ENCODE data around the gene SPHK1. TPM values are rescaled to one million over a fixed set of nuclear protein-coding genes. Genes with fewer than 3 reads are reported as not detected.

SPHK1 gene
- total RNA-seq, 2 experiments from 2014 or later = 0.28 to 0.78 TPM

Small RNA genes within 50 kb of the gene (small RNA-seq; reads per million reads assigned to genes)
- gene RNU6-24P = not detected

Other genes with a start within 250 kb of the SPHK1 start
- not detected in 2 replicates for gene FOXJ1, start 243.4 kb upstream of the SPHK1 start, total RNA-seq (2014; rRNA removed; shearing (Covaris generic))
- not detected in 2 replicates for gene FOXJ1, start 243.4 kb upstream of the SPHK1 start, total RNA-seq (2022)
- 0.21 and 0.28 TPM in 2 replicates for gene RNF157, start 144.1 kb upstream of the SPHK1 start, total RNA-seq (2014; rRNA removed; shearing (Covaris generic))
- gene RNF157, start 144.1 kb upstream of the SPHK1 start, total RNA-seq (2022) = 0.70 and 1.3 TPM in 2 replicates
- 70.9 and 86.4 TPM in 2 replicates for gene UBALD2, start 119.3 kb upstream of the SPHK1 start, total RNA-seq (2014; rRNA removed; shearing (Covaris generic))
- gene UBALD2, start 119.3 kb upstream of the SPHK1 start, total RNA-seq (2022) = 238 and 305 TPM in 2 replicates
- 6.7 and 9.4 TPM in 2 replicates for gene QRICH2, start 76.3 kb upstream of the SPHK1 start, total RNA-seq (2014; rRNA removed; shearing (Covaris generic))
- gene QRICH2, start 76.3 kb upstream of the SPHK1 start, total RNA-seq (2022) = 5.7 and 7.2 TPM in 2 replicates
- 52.6 and 53.3 TPM in 2 replicates for gene PRPSAP1, start 30.7 kb upstream of the SPHK1 start, total RNA-seq (2014; rRNA removed; shearing (Covaris generic))
- gene PRPSAP1, start 30.7 kb upstream of the SPHK1 start, total RNA-seq (2022) = 111 and 130 TPM in 2 replicates
- gene UBE2O, start 68.5 kb downstream of the SPHK1 start, total RNA-seq (2014; rRNA removed; shearing (Covaris generic)) = 43.4 and 55.1 TPM in 2 replicates
- gene UBE2O, start 68.5 kb downstream of the SPHK1 start, total RNA-seq (2022) = 71.0 and 79.6 TPM in 2 replicates
- gene AANAT, start 83.0 kb downstream of the SPHK1 start, total RNA-seq (2014; rRNA removed; shearing (Covaris generic)) = not detected in 2 replicates
- not detected in 2 replicates for gene AANAT, start 83.0 kb downstream of the SPHK1 start, total RNA-seq (2022)
- 122 and 144 TPM in 2 replicates for gene RHBDF2, start 116.8 kb downstream of the SPHK1 start, total RNA-seq (2014; rRNA removed; shearing (Covaris generic))
- gene RHBDF2, start 116.8 kb downstream of the SPHK1 start, total RNA-seq (2022) = 158 and 173 TPM in 2 replicates
- gene CYGB, start 153.1 kb downstream of the SPHK1 start, total RNA-seq (2014; rRNA removed; shearing (Covaris generic)) = 0.33 and 0.57 TPM in 2 replicates
- 0.22 and 0.44 TPM in 2 replicates for gene CYGB, start 153.1 kb downstream of the SPHK1 start, total RNA-seq (2022)
- gene PRCD, start 155.4 kb downstream of the SPHK1 start, total RNA-seq (2014; rRNA removed; shearing (Covaris generic)) = 5.7 and 6.3 TPM in 2 replicates
- 11.7 and 15.9 TPM in 2 replicates for gene PRCD, start 155.4 kb downstream of the SPHK1 start, total RNA-seq (2022)
- not detected in 2 replicates for gene ST6GALNAC2, start 201.3 kb downstream of the SPHK1 start, total RNA-seq (2014; rRNA removed; shearing (Covaris generic))
- gene ST6GALNAC2, start 201.3 kb downstream of the SPHK1 start, total RNA-seq (2022) = not detected in 2 replicates